Stimulated activated CD4-positive, alpha-beta T cell treated with anti-CD3 and anti-CD28 coated beads, TNF-alpha, amount 100 ng/mL, for 4 hours (primary cell): ENCODE measurements around the gene GFY.
"Not testable (repeated sequence)": the region's sequence is repeated elsewhere in the genome, so short reads cannot be mapped to it uniquely, and the experiment has no call there.

Experiments used
- DNase-seq, 3 experiments: peaks; one replicate each; pipeline ENCODE4 v3.0.0-alpha.2; 2020; ENCODE audit warnings: low read depth in 3 of 3

Gene GFY

GRCh38 chr19:49444100-49444700, 19.0 kb downstream of the GFY start:
- not testable (repeated sequence) for DNase-seq

GRCh38 chr19:49445997-49446396, 20.8 kb downstream of the GFY start:
- DNase-seq = no peak

GRCh38 chr19:49447485-49448431, 22.6 kb downstream of the GFY start:
- no peak for DNase-seq

- DNase-seq = no peak
Observed at GRCh38 chr19:49448432-49448786, 23.2 kb downstream of the GFY start.

GRCh38 chr19:49450405-49450804, 25.2 kb downstream of the GFY start:
- DNase-seq = no peak

- DNase-seq = peak; percentile 78 to 92 (median 87)
Observed at GRCh38 chr19:49451430-49452181, 26.4 kb downstream of the GFY start, which contains the start of gene PIH1D1. Gene PIH1D1, minus strand, starts transcription at chr19:49451814. Its CDS starts 240 bp downstream, at chr19:49451574.

- DNase-seq = peak; percentile 92 to 95 (median 95)
Observed at GRCh38 chr19:49453013-49453756, 28.0 kb downstream of the GFY start, which contains the start of gene ALDH16A1. Gene ALDH16A1, plus strand, starts transcription at chr19:49453225. Its CDS starts 107 bp downstream, at chr19:49453332.

GRCh38 chr19:49453757-49454240, 28.6 kb downstream of the GFY start:
- no peak for DNase-seq

- DNase-seq = no peak
Observed at GRCh38 chr19:49455773-49456172, 30.6 kb downstream of the GFY start.

GRCh38 chr19:49456326-49456725, 31.1 kb downstream of the GFY start:
- no peak for DNase-seq

GRCh38 chr19:49458567-49458903, 33.3 kb downstream of the GFY start:
- DNase-seq = no peak

- no peak for DNase-seq
Observed at GRCh38 chr19:49459388-49459787, 34.2 kb downstream of the GFY start.

GRCh38 chr19:49461130-49461529, 35.9 kb downstream of the GFY start:
- DNase-seq = not testable (repeated sequence)

- DNase-seq = no peak
Observed at GRCh38 chr19:49461656-49462055, 36.5 kb downstream of the GFY start.

GRCh38 chr19:49462492-49462891, 37.3 kb downstream of the GFY start:
- DNase-seq = no peak

GRCh38 chr19:49463960-49464740, 39.0 kb downstream of the GFY start:
- DNase-seq = no peak

- no peak for DNase-seq
Observed at GRCh38 chr19:49465371-49465770, 40.2 kb downstream of the GFY start.

- DNase-seq = no peak
Observed at GRCh38 chr19:49468199-49468598, 43.0 kb downstream of the GFY start.

GRCh38 chr19:49468746-49469447, 43.7 kb downstream of the GFY start:
- DNase-seq = peak in 1 of 3 experiments; percentile 61
